Measurements from ENCODE around the gene PEF1.

PEF1 gene

DNA sequence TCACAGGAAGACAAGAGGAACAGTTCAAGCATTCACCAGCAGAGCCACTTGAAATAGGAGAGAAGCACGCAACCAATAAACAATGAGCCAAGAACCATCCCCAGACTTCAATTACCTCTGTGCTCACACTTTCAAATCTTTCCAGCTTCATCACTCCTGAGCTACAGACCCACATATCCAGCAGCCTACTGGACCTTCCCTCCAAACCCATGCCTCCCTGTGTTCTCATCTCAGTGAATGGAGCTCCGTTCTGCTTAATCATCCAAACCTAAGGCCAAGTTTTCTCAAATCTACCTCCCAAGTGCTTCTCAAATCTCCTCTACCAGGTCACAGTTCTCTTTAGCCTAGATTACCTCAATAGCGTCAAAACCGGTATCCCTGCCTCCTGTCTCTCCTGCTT, 3.7 kb downstream of the PEF1 start:
- Histone ChIP-seq H3K9me3 (ENCODE audit: insufficient read depth, low read depth, low read length) (no peaks in the 10 kb centered on the region), H3K27ac (ENCODE audit: low read length) (no peak overlapping the region), H3K4me1 (ENCODE audit: insufficient read depth, low read length) (peaks cover 6% of the 10 kb centered on the region), H3K4me3 (ENCODE audit: low read length) (no peak overlapping the region), H3K27me3 (ENCODE audit: insufficient read depth, low read length) (no peaks in the 10 kb centered on the region), H3K36me3 (ENCODE audit: insufficient read depth, low read depth, low read length) (no peaks in the 10 kb centered on the region), H3K9ac (ENCODE audit: low read depth, low read length) (0 out of 2 replicates have a peak overlapping the region, but pooled peaks have one; percentile 5)

DNA sequence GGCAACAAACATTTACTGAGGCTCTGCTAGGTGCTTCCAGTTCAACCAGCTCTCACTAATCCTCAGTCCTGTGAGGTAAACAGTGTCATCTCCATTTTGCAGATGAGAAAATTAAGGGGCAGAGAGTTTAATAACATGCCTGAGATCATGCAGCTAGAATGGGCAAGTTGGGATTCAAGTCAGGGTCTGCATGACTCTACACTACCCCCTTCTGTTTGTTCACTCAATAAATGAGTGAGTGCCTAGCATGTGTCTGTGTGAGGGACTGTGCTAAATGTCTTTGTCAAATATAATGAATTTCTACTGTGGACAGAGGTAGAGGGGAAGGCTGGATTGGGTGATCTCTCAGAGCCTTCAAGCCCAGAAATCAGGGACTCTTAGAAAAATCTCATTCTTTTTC, 4.5 kb downstream of the PEF1 start:
- H3K27ac ChIP-seq (ENCODE audit: low read length), result no peak overlapping the region
- no peak overlapping the region for H3K9ac ChIP-seq (ENCODE audit: low read depth, low read length)
- H3K27me3 ChIP-seq (ENCODE audit: insufficient read depth, low read length), result no peaks in the 10 kb centered on the region
- no peak overlapping the region for H3K4me3 ChIP-seq (ENCODE audit: low read length)
- peaks cover 6% of the 10 kb centered on the region for H3K4me1 ChIP-seq (ENCODE audit: insufficient read depth, low read length)
- no peaks in the 10 kb centered on the region for H3K9me3 ChIP-seq (ENCODE audit: insufficient read depth, low read depth, low read length)
- no peaks in the 10 kb centered on the region for H3K36me3 ChIP-seq (ENCODE audit: insufficient read depth, low read depth, low read length)

DNA sequence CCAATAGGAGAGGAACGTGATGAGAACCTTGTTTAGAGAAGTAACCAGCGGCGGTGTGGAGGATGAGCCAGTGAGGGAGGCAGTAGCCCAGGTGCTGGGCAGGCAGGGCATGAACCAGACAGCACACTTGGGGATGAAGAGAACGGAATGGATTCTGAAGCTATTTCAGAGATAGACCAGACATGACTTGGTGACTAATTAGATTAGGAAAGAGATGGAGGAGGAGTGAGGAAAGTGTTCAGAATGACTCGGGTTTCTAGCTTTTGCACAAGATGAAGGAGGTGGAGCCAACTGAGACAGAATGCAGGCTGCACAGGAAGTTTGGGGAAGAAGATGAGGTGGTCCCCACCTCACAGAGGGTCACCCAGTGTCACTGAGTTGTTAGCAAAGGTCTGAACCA, 5.1 kb downstream of the PEF1 start:
- peaks cover 6% of the 10 kb centered on the region for H3K4me1 ChIP-seq (ENCODE audit: insufficient read depth, low read length)
- no peaks in the 10 kb centered on the region for H3K27me3 ChIP-seq (ENCODE audit: insufficient read depth, low read length)
- no peak overlapping the region for H3K9ac ChIP-seq (ENCODE audit: low read depth, low read length)
- no peaks in the 10 kb centered on the region for H3K9me3 ChIP-seq (ENCODE audit: insufficient read depth, low read depth, low read length)
- peaks cover 2% of the 10 kb centered on the region for H3K36me3 ChIP-seq (ENCODE audit: insufficient read depth, low read depth, low read length)
- H3K27ac ChIP-seq (ENCODE audit: low read length), result no peak overlapping the region
- no peak overlapping the region for H3K4me3 ChIP-seq (ENCODE audit: low read length)

DNA sequence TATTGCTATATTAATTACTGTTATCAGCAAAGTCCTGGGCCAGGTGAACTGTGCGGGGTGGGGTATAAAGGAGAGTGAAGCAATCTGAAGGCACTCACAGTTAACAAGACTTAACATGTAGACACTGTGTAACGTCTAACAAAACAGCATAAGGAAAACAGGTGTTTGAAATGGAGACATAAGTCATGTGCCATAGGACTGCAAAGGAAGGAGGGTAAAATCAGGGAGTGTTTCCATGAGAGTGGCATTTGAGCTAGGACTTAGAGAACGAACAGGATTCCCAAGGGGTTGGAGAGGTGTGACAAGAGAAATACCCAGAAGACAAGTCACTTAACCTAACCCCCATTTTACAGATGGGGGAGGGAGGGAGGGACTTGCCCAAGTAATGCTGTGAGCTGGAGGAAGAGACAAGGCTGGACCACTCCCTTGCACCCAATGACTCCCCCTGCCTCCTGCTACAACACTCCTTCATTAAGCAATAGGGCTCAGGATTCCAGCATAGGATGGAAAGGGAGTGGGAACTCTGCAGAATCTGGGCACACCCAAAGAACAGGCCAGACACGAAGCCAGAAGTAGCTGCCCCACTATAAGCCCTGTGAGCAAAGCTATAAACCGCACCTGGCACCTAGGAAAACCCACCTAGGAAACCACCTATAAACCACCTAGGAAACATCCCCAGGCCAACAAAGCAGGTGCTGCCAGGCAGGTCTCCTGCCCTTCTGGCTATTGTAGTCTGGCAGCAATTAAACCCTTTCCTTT, 6.6 kb downstream of the PEF1 start:
- Histone ChIP-seq H3K27me3 (ENCODE audit: insufficient read depth, low read length) (no peaks in the 10 kb centered on the region), H3K36me3 (ENCODE audit: insufficient read depth, low read depth, low read length) (peaks cover 7% of the 10 kb centered on the region), H3K9me3 (ENCODE audit: insufficient read depth, low read depth, low read length) (no peaks in the 10 kb centered on the region), H3K4me1 (ENCODE audit: insufficient read depth, low read length) (peaks cover 6% of the 10 kb centered on the region), H3K4me3 (ENCODE audit: low read length) (no peak overlapping the region), H3K27ac (ENCODE audit: low read length) (no peak overlapping the region), H3K9ac (ENCODE audit: low read depth, low read length) (no peak overlapping the region)

DNA sequence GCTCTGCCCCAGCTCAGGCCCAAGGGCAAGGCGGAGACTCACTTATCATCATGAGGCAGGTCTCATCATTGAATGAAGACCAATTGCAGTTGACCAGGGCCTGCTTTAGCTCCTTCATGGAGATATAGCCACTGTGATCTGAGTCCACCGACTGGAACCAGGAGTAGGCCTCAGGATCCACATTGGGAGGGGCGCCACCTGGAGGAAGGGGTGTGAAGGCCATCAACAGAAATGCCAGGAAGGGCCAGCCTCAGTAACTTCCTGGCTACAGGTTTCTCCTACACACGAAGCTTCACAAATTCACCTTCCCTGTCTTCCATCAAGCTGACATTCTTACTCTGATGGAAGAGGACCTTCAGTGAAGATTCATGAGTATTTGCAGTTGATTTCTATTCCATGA, 11.6 kb downstream of the PEF1 start:
- Histone ChIP-seq H3K36me3 (ENCODE audit: insufficient read depth, low read depth, low read length) (peaks cover 49% of the 10 kb centered on the region), H3K4me3 (ENCODE audit: low read length) (no peak overlapping the region), H3K9me3 (ENCODE audit: insufficient read depth, low read depth, low read length) (no peaks in the 10 kb centered on the region), H3K27ac (ENCODE audit: low read length) (no peak overlapping the region), H3K4me1 (ENCODE audit: insufficient read depth, low read length) (no peaks in the 10 kb centered on the region), H3K9ac (ENCODE audit: low read depth, low read length) (no peak overlapping the region), H3K27me3 (ENCODE audit: insufficient read depth, low read length) (no peaks in the 10 kb centered on the region)

DNA sequence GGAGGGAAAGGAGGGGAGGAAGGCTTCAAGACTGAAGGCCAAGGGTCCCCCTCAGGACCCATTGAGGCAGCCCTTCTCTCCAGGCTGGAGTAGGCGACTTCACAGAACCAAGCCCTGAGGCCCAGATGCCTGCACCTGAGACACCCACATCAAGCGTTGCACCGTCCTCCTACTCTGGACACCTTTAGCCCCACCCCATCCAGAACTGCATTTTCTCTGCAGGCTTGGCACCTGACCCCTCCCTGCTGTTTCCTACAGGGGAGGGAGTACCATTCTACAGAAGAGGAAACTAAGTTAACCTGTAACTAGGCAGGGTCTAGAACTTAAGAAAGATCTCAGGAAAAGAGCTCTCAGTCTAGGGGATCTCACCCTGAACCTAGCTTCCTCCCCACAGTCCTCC, 12.0 kb downstream of the PEF1 start:
- Histone ChIP-seq H3K9ac (ENCODE audit: low read depth, low read length) (no peak overlapping the region), H3K4me3 (ENCODE audit: low read length) (no peak overlapping the region), H3K9me3 (ENCODE audit: insufficient read depth, low read depth, low read length) (no peaks in the 10 kb centered on the region), H3K4me1 (ENCODE audit: insufficient read depth, low read length) (no peaks in the 10 kb centered on the region), H3K27ac (ENCODE audit: low read length) (no peak overlapping the region), H3K36me3 (ENCODE audit: insufficient read depth, low read depth, low read length) (peaks cover 51% of the 10 kb centered on the region), H3K27me3 (ENCODE audit: insufficient read depth, low read length) (no peaks in the 10 kb centered on the region)

DNA sequence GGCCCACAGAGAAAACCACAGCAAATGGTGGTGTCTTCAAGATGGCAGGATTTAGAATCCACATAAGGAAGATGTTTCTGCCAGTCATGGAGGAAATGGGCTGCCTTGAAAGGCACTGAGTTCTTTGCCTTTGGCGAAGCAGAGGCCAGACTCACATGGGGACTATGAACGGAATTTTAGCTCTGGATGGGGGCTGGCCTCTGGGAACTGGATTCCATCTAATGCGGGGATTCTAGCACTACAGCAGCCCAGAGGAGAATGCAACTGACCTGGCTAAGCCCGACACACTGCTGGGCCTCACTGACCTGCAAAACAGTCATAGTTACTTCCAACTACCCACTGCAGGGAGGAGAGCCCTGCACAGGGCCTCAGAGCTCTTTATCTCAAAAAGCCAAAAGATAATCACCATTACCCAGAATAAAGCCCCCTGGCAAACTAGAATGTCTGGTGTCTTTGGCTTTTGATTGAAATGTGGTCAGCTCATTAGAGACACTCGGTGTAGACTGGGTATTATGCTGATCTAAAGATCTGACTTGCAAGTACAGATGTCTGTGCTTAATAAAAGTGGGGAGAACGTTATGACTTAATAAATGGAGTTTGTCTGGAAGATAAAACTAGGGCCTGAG, 15.6 kb downstream of the PEF1 start:
- Histone ChIP-seq H3K4me1 (ENCODE audit: insufficient read depth, low read length) (no peaks in the 10 kb centered on the region), H3K9me3 (ENCODE audit: insufficient read depth, low read depth, low read length) (no peaks in the 10 kb centered on the region), H3K9ac (ENCODE audit: low read depth, low read length) (no peak overlapping the region), H3K36me3 (ENCODE audit: insufficient read depth, low read depth, low read length) (peaks cover 44% of the 10 kb centered on the region), H3K4me3 (ENCODE audit: low read length) (no peak overlapping the region), H3K27ac (ENCODE audit: low read length) (no peak overlapping the region), H3K27me3 (ENCODE audit: insufficient read depth, low read length) (no peaks in the 10 kb centered on the region)

DNA sequence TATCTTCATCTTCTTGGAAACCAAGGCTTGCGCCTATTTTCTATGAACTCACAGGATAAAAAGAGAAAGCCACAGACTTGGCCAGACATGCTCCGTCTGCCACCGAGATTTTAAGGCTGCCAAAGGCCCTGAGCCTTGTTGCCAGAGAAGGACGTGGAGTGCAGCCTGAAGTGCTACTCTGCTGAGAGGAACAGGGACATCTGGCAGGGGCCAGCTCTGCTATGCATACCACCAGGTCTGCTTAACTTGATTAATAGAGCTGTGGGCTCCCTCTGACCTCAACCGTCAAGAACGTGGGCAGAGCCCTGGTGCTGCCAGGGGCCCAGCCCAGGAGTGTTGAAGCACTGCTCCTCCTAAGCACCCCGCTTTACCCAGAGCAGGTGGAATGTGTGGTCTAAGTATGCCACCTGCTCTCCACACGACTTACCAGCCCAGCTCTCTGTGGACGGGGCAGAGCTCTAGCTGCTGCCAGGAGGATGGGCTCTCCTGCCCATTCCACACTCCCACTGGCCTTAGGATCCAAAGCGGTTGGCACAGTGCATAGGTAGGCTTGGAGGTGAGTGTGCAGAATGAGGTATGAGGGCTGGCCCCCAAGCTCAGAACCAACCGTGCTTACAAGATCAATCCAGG, 16.6 kb downstream of the PEF1 start:
- Histone ChIP-seq H3K4me3 (ENCODE audit: low read length) (no peak overlapping the region), H3K27me3 (ENCODE audit: insufficient read depth, low read length) (no peaks in the 10 kb centered on the region), H3K27ac (ENCODE audit: low read length) (no peak overlapping the region), H3K9ac (ENCODE audit: low read depth, low read length) (no peak overlapping the region), H3K4me1 (ENCODE audit: insufficient read depth, low read length) (no peaks in the 10 kb centered on the region), H3K9me3 (ENCODE audit: insufficient read depth, low read depth, low read length) (no peaks in the 10 kb centered on the region), H3K36me3 (ENCODE audit: insufficient read depth, low read depth, low read length) (peaks cover 43% of the 10 kb centered on the region)

DNA sequence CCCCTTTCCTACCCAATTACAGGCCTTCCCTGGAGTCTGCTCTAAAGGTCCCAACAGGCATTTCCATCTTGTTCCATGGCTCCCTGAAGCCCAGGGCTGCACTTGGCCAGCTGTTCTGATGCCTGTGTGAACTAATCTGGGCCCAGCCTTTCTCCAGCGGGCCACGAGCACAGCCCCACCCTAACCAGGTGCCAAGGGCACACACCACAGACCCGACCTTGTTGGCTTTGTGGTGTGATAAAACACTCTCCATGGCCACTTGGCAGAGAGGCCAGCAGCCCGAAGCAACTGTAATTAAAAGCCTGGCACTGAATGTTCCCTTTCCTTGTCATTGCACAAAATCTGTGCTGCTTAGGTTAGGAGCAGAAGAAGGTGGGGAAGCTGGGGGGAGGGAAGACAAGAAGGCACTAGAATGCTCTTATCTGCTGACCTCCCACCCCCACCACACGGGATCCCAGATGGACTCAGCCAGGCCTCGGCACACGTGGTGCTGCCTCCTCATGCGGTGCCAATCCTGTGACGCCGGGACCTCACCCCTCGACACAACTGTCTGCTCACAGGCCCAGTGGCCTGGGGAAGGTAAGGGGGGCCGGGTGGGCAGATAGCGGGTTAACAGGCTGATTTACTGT, 17.3 kb downstream of the PEF1 start:
- Histone ChIP-seq H3K36me3 (ENCODE audit: insufficient read depth, low read depth, low read length) (peaks cover 37% of the 10 kb centered on the region), H3K27me3 (ENCODE audit: insufficient read depth, low read length) (no peaks in the 10 kb centered on the region), H3K4me3 (ENCODE audit: low read length) (no peak overlapping the region), H3K4me1 (ENCODE audit: insufficient read depth, low read length) (no peaks in the 10 kb centered on the region), H3K9ac (ENCODE audit: low read depth, low read length) (no peak overlapping the region), H3K27ac (ENCODE audit: low read length) (no peak overlapping the region), H3K9me3 (ENCODE audit: insufficient read depth, low read depth, low read length) (no peaks in the 10 kb centered on the region)

DNA sequence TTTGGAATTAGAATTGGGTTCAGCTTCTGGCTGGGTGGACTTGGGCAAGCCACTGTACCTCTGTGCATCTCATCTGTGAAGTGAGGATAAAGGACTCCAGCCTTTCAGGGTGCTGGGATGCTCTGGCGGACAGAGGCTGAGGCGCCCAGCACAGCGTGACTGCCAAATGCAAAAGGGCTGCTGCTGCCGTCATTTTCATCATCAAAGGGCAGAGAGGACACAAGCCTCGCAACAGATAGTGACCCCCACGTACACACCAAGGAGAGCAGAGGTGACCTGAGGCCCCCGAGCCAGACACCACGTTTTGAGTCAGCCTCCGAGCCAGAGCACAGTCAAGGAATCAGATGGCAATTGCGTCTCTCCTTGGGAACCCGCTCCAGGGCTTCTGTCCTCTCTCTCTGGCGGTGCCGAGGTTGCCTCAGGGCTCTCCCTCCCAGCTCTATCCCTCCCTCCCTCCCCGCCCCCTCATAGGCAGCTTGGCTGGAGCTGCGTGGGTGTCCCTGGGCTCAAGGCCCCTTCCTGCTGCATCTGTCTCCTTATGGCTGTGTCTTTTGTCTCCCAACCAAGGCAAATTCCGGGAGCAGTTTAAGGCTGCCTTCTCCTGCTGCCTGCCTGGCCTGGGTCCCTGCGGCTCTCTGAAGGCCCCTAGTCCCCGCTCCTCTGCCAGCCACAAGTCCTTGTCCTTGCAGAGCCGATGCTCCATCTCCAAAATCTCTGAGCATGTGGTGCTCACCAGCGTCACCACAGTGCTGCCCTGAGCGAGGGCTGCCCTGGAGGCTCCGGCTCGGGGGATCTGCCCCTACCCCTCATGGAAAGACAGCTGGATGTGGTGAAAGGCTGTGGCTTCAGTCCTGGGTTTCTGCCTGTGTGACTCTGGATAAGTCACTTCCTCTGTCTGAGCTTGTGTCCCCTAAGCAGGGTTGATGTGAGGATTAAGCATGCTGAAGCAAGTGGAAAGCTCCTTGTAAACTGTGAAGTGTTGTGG, 18.2 kb downstream of the PEF1 start:
- H3K36me3 ChIP-seq (ENCODE audit: insufficient read depth, low read depth, low read length), result peaks cover 35% of the 10 kb centered on the region
- no peak overlapping the region for H3K27ac ChIP-seq (ENCODE audit: low read length)
- H3K9ac ChIP-seq (ENCODE audit: low read depth, low read length), result no peak overlapping the region
- no peak overlapping the region for H3K4me3 ChIP-seq (ENCODE audit: low read length)
- H3K27me3 ChIP-seq (ENCODE audit: insufficient read depth, low read length), result no peaks in the 10 kb centered on the region
- H3K9me3 ChIP-seq (ENCODE audit: insufficient read depth, low read depth, low read length), result no peaks in the 10 kb centered on the region
- H3K4me1 ChIP-seq (ENCODE audit: insufficient read depth, low read length), result no peaks in the 10 kb centered on the region
